H9 (cell line): ENCODE data around the gene CSF2. TPM values are rescaled to one million over a fixed set of nuclear protein-coding genes. Genes with fewer than 3 reads are reported as not detected.

Experiments
- DNase-seq: peaks from one replicate; pipeline ENCODE4 v3.0.0-alpha.2; 2017
- H2AFZ ChIP-seq: one replicate; pipeline ENCODE4 v1.6.1; 2013; ENCODE audit warnings: mild to moderate bottlenecking, low read length, control low read depth, moderate library complexity
- H2AK5ac ChIP-seq: 2 replicates; pipeline ENCODE4 v1.6.1; 2013; ENCODE audit warnings: low read length, control low read depth, mixed read lengths; ENCODE audit not compliant: insufficient read length
- H2BK120ac ChIP-seq: one replicate; pipeline ENCODE4 v1.6.1; 2013; ENCODE audit warnings: low read depth, mild to moderate bottlenecking, low read length, control low read depth, inconsistent platforms; ENCODE audit not compliant: poor library complexity, severe bottlenecking
- H2BK12ac ChIP-seq: 2 replicates; pipeline ENCODE4 v1.6.1; 2013; ENCODE audit warnings: low read length, control low read depth, mixed read lengths, low read depth; ENCODE audit not compliant: insufficient read length
- H2BK15ac ChIP-seq: 2 replicates; pipeline ENCODE4 v1.6.1; 2013; ENCODE audit warnings: low read depth, low read length, control low read depth
- H2BK20ac ChIP-seq: one replicate; pipeline ENCODE4 v1.6.1; 2013; ENCODE audit warnings: low read depth, mild to moderate bottlenecking, low read length, control low read depth, inconsistent platforms; ENCODE audit not compliant: poor library complexity, severe bottlenecking
- H2BK5ac ChIP-seq: 2 replicates; pipeline ENCODE4 v1.6.1; 2013; ENCODE audit warnings: low read length, control low read depth, mixed read lengths; ENCODE audit not compliant: insufficient read length
- H3K14ac ChIP-seq: 2 replicates; pipeline ENCODE4 v1.6.1; 2013; ENCODE audit warnings: low read length, control low read depth; ENCODE audit not compliant: insufficient read depth
- H3K18ac ChIP-seq: 2 replicates; pipeline ENCODE4 v1.6.1; 2013; ENCODE audit warnings: low read depth, mild to moderate bottlenecking, mixed read lengths, low read length, control low read depth; ENCODE audit not compliant: insufficient read length
- H3K23ac ChIP-seq: 2 replicates; pipeline ENCODE4 v1.6.1; 2013; ENCODE audit warnings: low read length, control low read depth, mixed read lengths, low read depth; ENCODE audit not compliant: insufficient read length
- H3K23me2 ChIP-seq: 2 replicates; pipeline ENCODE4 v1.6.1; 2013; ENCODE audit warnings: low read depth, mild to moderate bottlenecking, mixed read lengths, low read length, control low read depth; ENCODE audit not compliant: insufficient read length, poor library complexity, severe bottlenecking
- H3K27ac ChIP-seq: 2 replicates; pipeline ENCODE4 v1.5.1; 2013; ENCODE audit warnings: low read length, control low read depth, mixed read lengths, low read depth; ENCODE audit not compliant: insufficient read length
- H3K27me3 ChIP-seq: 2 replicates; pipeline ENCODE4 v1.6.1; 2013; ENCODE audit warnings: low read length, control low read depth, inconsistent platforms; ENCODE audit not compliant: insufficient read depth
- H3K4ac ChIP-seq: 2 replicates; pipeline ENCODE4 v1.6.1; 2013; ENCODE audit warnings: low read depth, mild to moderate bottlenecking, control low read depth, inconsistent platforms, low read length, moderate library complexity
- H3K4me1 ChIP-seq: 2 replicates; pipeline ENCODE4 v1.6.1; 2013; ENCODE audit warnings: low read length, control low read depth, inconsistent platforms; ENCODE audit not compliant: insufficient read depth
- H3K4me2 ChIP-seq: 2 replicates; pipeline ENCODE4 v1.6.1; 2013; ENCODE audit warnings: low read length, control low read depth, mixed read lengths; ENCODE audit not compliant: insufficient read length, insufficient read depth
- H3K56ac ChIP-seq: 2 replicates; pipeline ENCODE4 v1.6.1; 2013; ENCODE audit warnings: low read depth, mild to moderate bottlenecking, mixed read lengths, low read length, control low read depth; ENCODE audit not compliant: insufficient read length
- H3K79me1 ChIP-seq: 2 replicates; pipeline ENCODE4 v1.6.1; 2013; ENCODE audit warnings: low read depth, mild to moderate bottlenecking, moderate library complexity, low read length, control low read depth, inconsistent platforms; ENCODE audit not compliant: insufficient read depth, poor library complexity, severe bottlenecking
- H3K79me2 ChIP-seq: 2 replicates; pipeline ENCODE4 v1.6.1; 2013; ENCODE audit warnings: low read length, control low read depth, inconsistent platforms; ENCODE audit not compliant: insufficient read depth
- H3K9ac ChIP-seq: 2 replicates; pipeline ENCODE4 v1.6.1; 2013; ENCODE audit warnings: low read length, control low read depth, mixed read lengths; ENCODE audit not compliant: insufficient read length; ENCODE audit errors: extremely low read depth
- H3K9me3 ChIP-seq: one replicate; pipeline ENCODE4 v1.6.1; 2013; ENCODE audit warnings: low read depth, low read length, inconsistent platforms; ENCODE audit not compliant: control insufficient read depth
- H3T11ph ChIP-seq: one replicate; pipeline ENCODE4 v1.6.1; 2013; ENCODE audit warnings: mild to moderate bottlenecking, low read length, control low read depth, inconsistent platforms
- H4K20me1 ChIP-seq: one replicate; pipeline ENCODE4 v1.6.1; 2013; ENCODE audit not compliant: control insufficient read depth, insufficient read length, insufficient read depth
- H4K5ac ChIP-seq: 2 replicates; pipeline ENCODE4 v1.6.1; 2013; ENCODE audit warnings: low read depth, mild to moderate bottlenecking, mixed read lengths, low read length, control low read depth; ENCODE audit not compliant: insufficient read length
- H4K8ac ChIP-seq: replicated peaks from 2 replicates; pipeline ENCODE4 v1.6.1; 2013; ENCODE audit warnings: low read length, control low read depth, mixed read lengths, low read depth; ENCODE audit not compliant: insufficient read length
- H4K91ac ChIP-seq: 2 replicates; pipeline ENCODE4 v1.6.1; 2013; ENCODE audit warnings: low read depth, mild to moderate bottlenecking, moderate library complexity, mixed read lengths, low read length, control low read depth; ENCODE audit not compliant: insufficient read length
- H3K27ac Mint-ChIP-seq, 3 experiments: 2 replicates in 2 of 3; 3 replicates in 1 of 3; pipeline ENCODE4 v1.8.0; 2020 to 2021; ENCODE audit warnings: mixed read lengths in 3 of 3, mild to moderate bottlenecking in 1 of 3, moderate library complexity in 1 of 3
- H3K27me3 Mint-ChIP-seq: 2 replicates; pipeline ENCODE4 v1.8.0; 2021; ENCODE audit warnings: low read depth, mild to moderate bottlenecking, moderate library complexity, mixed read lengths
- H3K36me3 Mint-ChIP-seq, 3 experiments: 2 replicates in 2 of 3; 3 replicates in 1 of 3; pipeline ENCODE4 v1.8.0; 2020 to 2021; ENCODE audit warnings: low read depth in 3 of 3, mixed read lengths in 3 of 3; ENCODE audit not compliant: insufficient read depth in 1 of 3
- H3K4me1 Mint-ChIP-seq, 2 experiments: 2 replicates each; pipeline ENCODE4 v1.8.0; 2020; ENCODE audit warnings: mixed read lengths in 2 of 2
- H3K4me3 Mint-ChIP-seq, 2 experiments: 2 replicates in 1 of 2; 3 replicates in 1 of 2; pipeline ENCODE4 v1.8.0; 2020 to 2021; ENCODE audit warnings: mild to moderate bottlenecking in 2 of 2, mixed read lengths in 2 of 2, moderate library complexity in 1 of 2
- H3K9me3 Mint-ChIP-seq, 2 experiments: 2 replicates in 1 of 2; 3 replicates in 1 of 2; pipeline ENCODE4 v1.8.0; 2020; ENCODE audit warnings: mild to moderate bottlenecking in 2 of 2, mixed read lengths in 2 of 2, moderate library complexity in 1 of 2
- CTCF ChIP-seq: fragments of 200-600 bp; sonication (generic); conservative IDR thresholded peaks from 3 replicates; pipeline ENCODE4 v1.8.0; 2021; ENCODE audit warnings: antibody characterized with exemption, mild to moderate bottlenecking
- WGBS: extraction: QIAGEN DNeasy Blood & Tissue Kit; methylation state at CpG from one replicate; pipeline ENCODE4 v1.1.7; 2013; ENCODE audit warnings: missing lambda C conversion rate, low lambda C conversion rate, mixed read lengths; ENCODE audit not compliant: insufficient read length; ENCODE audit errors: extremely low coverage; 5-methylcytosine and 5-hydroxymethylcytosine counted together
- total RNA-seq: library from RNA; stranded (reverse); gene quantifications from 2 replicates; pipeline ENCODE4 v1.2.1, GENCODE V29; 2021

The CSF2 gene
- total RNA-seq, 1 experiment from 2014 or later = not detected

DNA sequence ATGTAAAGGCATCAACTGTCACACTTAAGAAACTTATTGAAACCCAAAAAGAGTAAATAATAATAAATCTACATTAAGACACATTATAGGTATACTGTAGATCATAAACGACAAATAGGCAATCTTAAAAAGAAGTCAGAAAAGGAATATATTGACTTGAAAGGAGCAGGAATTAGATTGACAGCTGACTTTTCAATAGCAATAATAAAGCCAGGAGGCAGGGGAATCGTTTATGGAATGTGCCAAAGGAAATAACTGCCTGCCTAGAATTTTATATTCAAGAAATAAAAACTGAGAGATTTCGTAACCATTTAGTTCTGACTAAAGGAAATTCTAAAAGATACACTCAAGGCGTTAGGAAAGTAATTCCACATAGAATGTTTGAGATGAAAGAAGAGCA is 40.5 kb upstream of the CSF2 start:
- Mint-ChIP-seq H3K36me3 (no peaks in the 10 kb centered on the region), H3K4me1 (no peaks in the 10 kb centered on the region), H3K27ac (no peak overlapping the region), H3K4me3 (no peak overlapping the region), H3K27me3 (peaks cover 5% of the 10 kb centered on the region), H3K9me3 (no peaks in the 10 kb centered on the region)
- Histone ChIP-seq H3K9me3 (no peaks in the 10 kb centered on the region), H4K20me1 (no peaks in the 10 kb centered on the region), H3K18ac (no peak overlapping the region), H3T11ph (no peak overlapping the region), H2BK120ac (no peak overlapping the region), H3K27me3 (no peaks in the 10 kb centered on the region), H3K14ac (no peak overlapping the region), H2AK5ac (no peak overlapping the region), H2BK12ac (no peak overlapping the region), H3K4me1 (no peaks in the 10 kb centered on the region), H3K23me2 (no peaks in the 10 kb centered on the region), H3K9ac (no peak overlapping the region), H3K4ac (no peak overlapping the region), H3K56ac (no peak overlapping the region), H2BK20ac (no peak overlapping the region), H4K91ac (no peak overlapping the region), H2BK5ac (no peak overlapping the region), H3K23ac (no peak overlapping the region), H4K8ac (no peak overlapping the region), H3K4me2 (no peak overlapping the region), H3K79me1 (no peaks in the 10 kb centered on the region), H4K5ac (no peak overlapping the region), H2BK15ac (no peak overlapping the region), H3K79me2 (no peaks in the 10 kb centered on the region), H2AFZ (no peak overlapping the region), H3K27ac (no peak overlapping the region)
- no peak for DNase-seq
- WGBS = no CpG with 5 or more reads among the region's 4 CpGs
- TF ChIP-seq CTCF = no peak
